HG02973 (cell line): Measurements from ENCODE around the gene CYB561A3.
"Not testable (repeated sequence)": the region's sequence is repeated elsewhere in the genome, so short reads cannot be mapped to it uniquely, and the experiment has no call there.

ENCODE experiments used
- ATAC-seq: cut with Tn5 transposase; IDR thresholded peaks from one replicate; pipeline ENCODE4 v1.9.1; 2021; ENCODE audit warnings: moderate library complexity; ENCODE audit not compliant: unreplicated experiment

Gene CYB561A3

GRCh38 chr11:61361741-61362541 is at the start of gene CYB561A3, which contains the start of gene TMEM138:
CYB561A3 (minus strand) TSS chr11:61361882; CDS start chr11:61356713, 5,169 bp downstream.
TMEM138 (plus strand) TSS chr11:61362374; CDS start chr11:61364391, 2,017 bp downstream.
- ATAC-seq = peak; percentile 84

GRCh38 chr11:61406991-61407728 is 45.5 kb upstream of the CYB561A3 start:
- no peak for ATAC-seq

GRCh38 chr11:61406067-61406466 is 44.4 kb upstream of the CYB561A3 start:
- ATAC-seq = no peak

GRCh38 chr11:61404641-61405040 is 43.0 kb upstream of the CYB561A3 start:
- no peak for ATAC-seq

- ATAC-seq = no peak
Measured at GRCh38 chr11:61404103-61404502, 42.4 kb upstream of the CYB561A3 start.

GRCh38 chr11:61403658-61404057 is 42.0 kb upstream of the CYB561A3 start:
- ATAC-seq = no peak

- ATAC-seq = no peak
Measured at GRCh38 chr11:61401573-61401972, 39.9 kb upstream of the CYB561A3 start.

- ATAC-seq = no peak
Measured at GRCh38 chr11:61401173-61401572, 39.5 kb upstream of the CYB561A3 start.

- ATAC-seq = no peak
Measured at GRCh38 chr11:61392981-61393595, 31.4 kb upstream of the CYB561A3 start.

- ATAC-seq = no peak
Measured at GRCh38 chr11:61390161-61390560, 28.5 kb upstream of the CYB561A3 start.

- ATAC-seq = no peak
Measured at GRCh38 chr11:61384271-61385242, 22.9 kb upstream of the CYB561A3 start.

- ATAC-seq = not testable (repeated sequence)
Measured at GRCh38 chr11:61383859-61384258, 22.2 kb upstream of the CYB561A3 start.

GRCh38 chr11:61380884-61381283 is 19.2 kb upstream of the CYB561A3 start:
- no peak for ATAC-seq

GRCh38 chr11:61378713-61379313 is 17.1 kb upstream of the CYB561A3 start:
- ATAC-seq = no peak

- no peak for ATAC-seq
Measured at GRCh38 chr11:61377461-61378160, 15.9 kb upstream of the CYB561A3 start.

GRCh38 chr11:61375761-61376108 is 14.1 kb upstream of the CYB561A3 start:
- ATAC-seq = no peak

GRCh38 chr11:61372659-61373420 is 11.2 kb upstream of the CYB561A3 start:
- no peak for ATAC-seq

GRCh38 chr11:61370349-61371005 is 8.8 kb upstream of the CYB561A3 start:
- no peak for ATAC-seq
